Neural progenitor cell (in vitro differentiated cells): ENCODE measurements around the gene CCDC91. TPM values are rescaled to one million over a fixed set of nuclear protein-coding genes. Genes with fewer than 3 reads are reported as not detected.
A peak's percentile ranks its signal among the peaks of the same experiment; 100 is the strongest.

Experiments
- DNase-seq: peaks from one replicate; pipeline ENCODE4 v3.0.0-alpha.2; 2016; ENCODE audit warnings: low spot score
- H2AFZ ChIP-seq: fragments of 200-600 bp; sonication (generic); replicated peaks from 2 replicates; pipeline ENCODE4 v1.6.1; 2016; ENCODE audit warnings: antibody characterized with exemption
- H3F3A ChIP-seq: fragments of 200-600 bp; sonication (generic); 2 replicates; pipeline ENCODE4 v1.6.1; 2016; ENCODE audit warnings: antibody characterized with exemption, low read depth
- H3K27ac ChIP-seq: fragments of 200-600 bp; sonication (generic); 2 replicates; pipeline ENCODE4 v1.5.1; 2016; ENCODE audit warnings: mild to moderate bottlenecking
- H3K27me3 ChIP-seq: fragments of 200-600 bp; sonication (generic); 2 replicates; pipeline ENCODE4 v1.6.1; 2016; ENCODE audit warnings: mild to moderate bottlenecking, moderate library complexity
- H3K36me3 ChIP-seq: fragments of 200-600 bp; sonication (generic); 2 replicates; pipeline ENCODE4 v1.5.1; 2016
- H3K4me1 ChIP-seq: fragments of 200-600 bp; sonication (generic); 2 replicates; pipeline ENCODE4 v1.6.1; 2016; ENCODE audit warnings: mixed run types
- H3K4me2 ChIP-seq: fragments of 200-600 bp; sonication (generic); 2 replicates; pipeline ENCODE4 v1.6.1; 2016
- H3K4me3 ChIP-seq: fragments of 200-600 bp; sonication (generic); 2 replicates; pipeline ENCODE4 v1.5.1; 2016
- H3K79me2 ChIP-seq: fragments of 200-600 bp; sonication (generic); 2 replicates; pipeline ENCODE4 v1.6.1; 2016; ENCODE audit warnings: low read depth
- H3K9ac ChIP-seq: fragments of 200-600 bp; sonication (generic); 2 replicates; pipeline ENCODE4 v1.6.1; 2016
- H3K9me3 ChIP-seq: fragments of 200-600 bp; sonication (generic); 2 replicates; pipeline ENCODE4 v1.5.1; 2016; ENCODE audit warnings: low read depth
- H4K20me1 ChIP-seq: fragments of 200-600 bp; sonication (generic); 2 replicates; pipeline ENCODE4 v1.6.1; 2016; ENCODE audit warnings: low read depth
- H3K27ac Mint-ChIP-seq: 3 replicates; pipeline ENCODE4 v1.8.0; 2021; ENCODE audit warnings: mixed read lengths
- H3K27me3 Mint-ChIP-seq: 2 replicates; pipeline ENCODE4 v1.8.0; 2022; ENCODE audit warnings: low read depth, mild to moderate bottlenecking, inconsistent platforms, moderate library complexity, mixed read lengths; ENCODE audit not compliant: insufficient read depth
- H3K36me3 Mint-ChIP-seq: 3 replicates; pipeline ENCODE4 v1.8.0; 2021; ENCODE audit warnings: mixed read lengths
- H3K4me1 Mint-ChIP-seq: 3 replicates; pipeline ENCODE4 v1.8.0; 2021; ENCODE audit warnings: mixed read lengths
- H3K4me3 Mint-ChIP-seq: 3 replicates; pipeline ENCODE4 v1.8.0; 2021; ENCODE audit warnings: mild to moderate bottlenecking, moderate library complexity, mixed read lengths
- H3K9me3 Mint-ChIP-seq: 3 replicates; pipeline ENCODE4 v1.8.0; 2020; ENCODE audit warnings: mixed read lengths
- CTCF ChIP-seq: fragments of 200-600 bp; sonication (generic); IDR thresholded peaks from 2 replicates; pipeline ENCODE4 v1.5.1; 2017; ENCODE audit warnings: antibody characterized with exemption, mild to moderate bottlenecking
- EZH2 ChIP-seq: fragments of 200-600 bp; sonication (generic); IDR thresholded peaks from 2 replicates; pipeline ENCODE4 v1.6.1; 2017; ENCODE audit warnings: antibody characterized with exemption, mild to moderate bottlenecking, moderate library complexity
- EZH2phosphoT487 ChIP-seq: fragments of 200-600 bp; sonication (generic); IDR thresholded peaks from 2 replicates; pipeline ENCODE4 v1.6.1; 2017; ENCODE audit warnings: antibody characterized with exemption
- total RNA-seq: library from RNA; depleted of rRNA; stranded (reverse); fragments of >200 nt; gene quantifications from 2 replicates; pipeline ENCODE4 v1.2.3, GENCODE V29; 2015; ENCODE audit warnings: low replicate concordance

Gene CCDC91
- total RNA-seq, 1 donor from 2014 or later: 35.8 TPM

- peaks cover 6% of the 10 kb centered on the region for H3K9me3 ChIP-seq
- H3K79me2 ChIP-seq: peaks cover 56% of the 10 kb centered on the region
- H3K27me3 Mint-ChIP-seq: no peaks in the 10 kb centered on the region
- no peaks in the 10 kb centered on the region for H3K4me1 ChIP-seq
- no peak overlapping the region for H3K4me3 Mint-ChIP-seq
- TF ChIP-seq EZH2phosphoT487: no peak
- no peak for TF ChIP-seq CTCF
- no peak for TF ChIP-seq EZH2
- no peaks in the 10 kb centered on the region for H3F3A ChIP-seq
- no peaks in the 10 kb centered on the region for H4K20me1 ChIP-seq
- H3K9ac ChIP-seq: no peak overlapping the region
- H3K9me3 Mint-ChIP-seq: peaks cover 28% of the 10 kb centered on the region
- no peaks in the 10 kb centered on the region for H3K4me1 Mint-ChIP-seq
- H3K27ac Mint-ChIP-seq: no peak overlapping the region
- DNase-seq: no peak
- H2AFZ ChIP-seq: no peak overlapping the region
- no peak overlapping the region for H3K4me3 ChIP-seq
- H3K27ac ChIP-seq: no peak overlapping the region
- H3K27me3 ChIP-seq: no peaks in the 10 kb centered on the region
- no peaks in the 10 kb centered on the region for H3K36me3 ChIP-seq
- no peak overlapping the region for H3K4me2 ChIP-seq
- peaks cover 2% of the 10 kb centered on the region for H3K36me3 Mint-ChIP-seq
Observed at GRCh38 chr12:28202374-28203130, 12.3 kb downstream of the CCDC91 start.

- no peak overlapping the region for H3K4me3 ChIP-seq
- H3K36me3 ChIP-seq: peaks cover 19% of the 10 kb centered on the region
- peaks cover 29% of the 10 kb centered on the region for H3K9me3 Mint-ChIP-seq
- peak; percentile 39 for DNase-seq
- H3K9ac ChIP-seq: no peak overlapping the region
- peaks cover 29% of the 10 kb centered on the region for H3K9me3 ChIP-seq
- H2AFZ ChIP-seq: no peak overlapping the region
- no peaks in the 10 kb centered on the region for H3F3A ChIP-seq
- H3K4me1 ChIP-seq: no peaks in the 10 kb centered on the region
- H3K27me3 Mint-ChIP-seq: no peaks in the 10 kb centered on the region
- no peak overlapping the region for H3K4me3 Mint-ChIP-seq
- H3K4me1 Mint-ChIP-seq: no peaks in the 10 kb centered on the region
- H3K36me3 Mint-ChIP-seq: peaks cover 13% of the 10 kb centered on the region
- H4K20me1 ChIP-seq: no peaks in the 10 kb centered on the region
- no peak overlapping the region for H3K4me2 ChIP-seq
- H3K79me2 ChIP-seq: peaks cover 14% of the 10 kb centered on the region
- TF ChIP-seq EZH2: no peak
- no peak for TF ChIP-seq CTCF
- TF ChIP-seq EZH2phosphoT487: no peak
- H3K27ac ChIP-seq: no peak overlapping the region
- no peaks in the 10 kb centered on the region for H3K27me3 ChIP-seq
- no peak overlapping the region for H3K27ac Mint-ChIP-seq
Observed at GRCh38 chr12:28209782-28210181, 19.5 kb downstream of the CCDC91 start.

- Mint-ChIP-seq H3K9me3 (peaks cover 25% of the 10 kb centered on the region), H3K4me1 (no peaks in the 10 kb centered on the region), H3K36me3 (peaks cover 13% of the 10 kb centered on the region), H3K4me3 (no peak overlapping the region), H3K27me3 (no peaks in the 10 kb centered on the region), H3K27ac (no peak overlapping the region)
- H3K27ac ChIP-seq: no peak overlapping the region
- TF ChIP-seq EZH2 (no peak), EZH2phosphoT487 (no peak), CTCF (no peak)
- no peak for DNase-seq
- H3K36me3 ChIP-seq: peaks cover 19% of the 10 kb centered on the region
- no peak overlapping the region for H3K9ac ChIP-seq
- H4K20me1 ChIP-seq: no peaks in the 10 kb centered on the region
- peaks cover 28% of the 10 kb centered on the region for H3K79me2 ChIP-seq
- no peaks in the 10 kb centered on the region for H3F3A ChIP-seq
- H3K4me2 ChIP-seq: no peak overlapping the region
- peaks cover 10% of the 10 kb centered on the region for H3K4me1 ChIP-seq
- H3K27me3 ChIP-seq: no peaks in the 10 kb centered on the region
- no peak overlapping the region for H3K4me3 ChIP-seq
- H3K9me3 ChIP-seq: peaks cover 29% of the 10 kb centered on the region
- no peak overlapping the region for H2AFZ ChIP-seq
Observed at GRCh38 chr12:28212182-28212581, 21.9 kb downstream of the CCDC91 start.
